IPS DF 4.7 (cell line): ENCODE data around the gene ATG16L2.

Experiments used
- DNase-seq: peaks from one replicate; pipeline ENCODE4 v3.0.0-alpha.2; 2013; ENCODE audit warnings: low spot score; ENCODE audit errors: extremely low read depth

ATG16L2 gene

DNA sequence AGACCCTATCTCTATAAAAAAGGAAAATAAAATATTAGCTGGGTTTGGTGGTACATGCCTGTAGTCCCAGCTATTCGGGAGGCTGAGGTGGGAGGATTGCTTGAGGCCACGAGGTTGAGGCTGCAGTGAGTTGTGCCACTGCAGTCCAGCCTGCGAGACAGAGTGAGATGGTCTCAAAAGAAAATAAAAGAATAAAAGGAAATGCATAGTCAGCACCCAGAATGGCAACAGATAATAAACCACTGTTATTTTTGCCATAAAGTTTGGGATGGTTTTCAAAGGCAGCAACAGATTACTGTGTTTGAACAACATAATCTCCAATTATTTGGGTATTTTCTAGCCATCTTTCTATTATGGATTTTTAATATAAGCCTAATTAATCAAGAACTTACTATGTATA, 61.9 kb downstream of the ATG16L2 start:
- DNase-seq: no peak
